ENCODE data around the gene MIGA2. TPM values are rescaled to one million over a fixed set of nuclear protein-coding genes. Genes with fewer than 3 reads are reported as not detected.
A peak's percentile ranks its signal among the peaks of the same experiment; 100 is the strongest.

The MIGA2 gene
- total RNA-seq, 1 donor from 2014 or later, result 38.3 TPM

- Mint-ChIP-seq H3K27ac (ENCODE audit: unreplicated experiment) (no peak overlapping the region), H3K36me3 (ENCODE audit: low read depth) (no peaks in the 10 kb centered on the region), H3K4me1 (peaks cover 28% of the 10 kb centered on the region), H3K27me3 (ENCODE audit: low read depth) (no peaks in the 10 kb centered on the region), H3K9me3 (no peaks in the 10 kb centered on the region), H3K4me3 (peak overlapping the region; percentile 58)
- no peak for TF ChIP-seq CTCF (conservative IDR thresholded peaks at IDR 0.05)
- DNase-seq (ENCODE audit: low read depth, low spot score), result no peak
Measured at GRCh38 chr9:129076640-129077037, 40.2 kb downstream of the MIGA2 start.

- peaks cover 31% of the 10 kb centered on the region for H3K4me1 Mint-ChIP-seq
- H3K36me3 Mint-ChIP-seq (ENCODE audit: low read depth), result no peaks in the 10 kb centered on the region
- H3K9me3 Mint-ChIP-seq, result no peaks in the 10 kb centered on the region
- DNase-seq (ENCODE audit: low read depth, low spot score), result no peak
- H3K4me3 Mint-ChIP-seq, result no peak overlapping the region
- no peaks in the 10 kb centered on the region for H3K27me3 Mint-ChIP-seq (ENCODE audit: low read depth)
- TF ChIP-seq CTCF (conservative IDR thresholded peaks at IDR 0.05), result no peak
- no peak overlapping the region for H3K27ac Mint-ChIP-seq (ENCODE audit: unreplicated experiment)
Measured at GRCh38 chr9:129077236-129077635, 40.8 kb downstream of the MIGA2 start.

GRCh38 chr9:129078691-129079503 is 42.5 kb downstream of the MIGA2 start:
- Mint-ChIP-seq H3K9me3 (no peaks in the 10 kb centered on the region), H3K36me3 (ENCODE audit: low read depth) (no peaks in the 10 kb centered on the region), H3K27me3 (ENCODE audit: low read depth) (no peaks in the 10 kb centered on the region), H3K27ac (ENCODE audit: unreplicated experiment) (peak overlapping the region; percentile 16), H3K4me3 (peak overlapping the region; percentile 95), H3K4me1 (peaks cover 36% of the 10 kb centered on the region)
- DNase-seq (ENCODE audit: low read depth, low spot score), result no peak
- TF ChIP-seq CTCF (conservative IDR thresholded peaks at IDR 0.05), result no peak

GRCh38 chr9:129079829-129080228 is 43.4 kb downstream of the MIGA2 start:
- peak overlapping the region; percentile 95 for H3K4me3 Mint-ChIP-seq
- no peak for TF ChIP-seq CTCF (conservative IDR thresholded peaks at IDR 0.05)
- DNase-seq (ENCODE audit: low read depth, low spot score), result no peak
- no peaks in the 10 kb centered on the region for H3K27me3 Mint-ChIP-seq (ENCODE audit: low read depth)
- no peaks in the 10 kb centered on the region for H3K9me3 Mint-ChIP-seq
- peaks cover 36% of the 10 kb centered on the region for H3K4me1 Mint-ChIP-seq
- no peaks in the 10 kb centered on the region for H3K36me3 Mint-ChIP-seq (ENCODE audit: low read depth)
- no peak overlapping the region for H3K27ac Mint-ChIP-seq (ENCODE audit: unreplicated experiment)

- Mint-ChIP-seq H3K27ac (ENCODE audit: unreplicated experiment) (peak overlapping the region; percentile 67), H3K4me3 (peak overlapping the region; percentile 95), H3K4me1 (peaks cover 36% of the 10 kb centered on the region)
Measured at GRCh38 chr9:129080298-129080600, 43.8 kb downstream of the MIGA2 start.

More at GRCh38 chr9:129080298-129080600, 43.8 kb downstream of the MIGA2 start:
- Mint-ChIP-seq H3K27me3 (ENCODE audit: low read depth) (no peaks in the 10 kb centered on the region), H3K9me3 (no peaks in the 10 kb centered on the region), H3K36me3 (ENCODE audit: low read depth) (no peaks in the 10 kb centered on the region)
- no peak for TF ChIP-seq CTCF (conservative IDR thresholded peaks at IDR 0.05)
- DNase-seq (ENCODE audit: low read depth, low spot score), result no peak
